Duodenal mucosa (tissue), 2 donors: ENCODE results near the gene USP10.

Experiments used
- H3K27ac ChIP-seq: one replicate; pipeline ENCODE4 v1.7.0; 2013; ENCODE audit warnings: low read depth, low read length
- H3K27me3 ChIP-seq, 2 donors: one replicate each; pipeline ENCODE4 v1.7.0; 2013; ENCODE audit warnings: low read length in 2 of 2, control low read depth in 1 of 2; ENCODE audit not compliant: insufficient read depth in 2 of 2, control insufficient read depth in 1 of 2
- H3K36me3 ChIP-seq, 2 donors: one replicate each; pipeline ENCODE4 v1.7.0; 2013; ENCODE audit warnings: low read length in 2 of 2, control low read depth in 1 of 2; ENCODE audit not compliant: insufficient read depth in 2 of 2, control insufficient read depth in 1 of 2
- H3K4me1 ChIP-seq, 2 donors: one replicate each; pipeline ENCODE4 v1.7.0; 2013; ENCODE audit warnings: low read length in 2 of 2, control low read depth in 1 of 2; ENCODE audit not compliant: insufficient read depth in 2 of 2, control insufficient read depth in 1 of 2
- H3K4me3 ChIP-seq, 2 donors: one replicate each; pipeline ENCODE4 v1.7.0; 2013; ENCODE audit warnings: low read length in 2 of 2, low read depth in 1 of 2
- H3K9ac ChIP-seq, 2 donors: one replicate each; pipeline ENCODE4 v1.7.0; 2013; ENCODE audit warnings: low read length in 2 of 2, low read depth in 1 of 2
- H3K9me3 ChIP-seq, 2 donors: one replicate each; pipeline ENCODE4 v1.7.0; 2013; ENCODE audit warnings: low read length in 2 of 2, control low read depth in 1 of 2; ENCODE audit not compliant: control insufficient read depth in 1 of 2

The USP10 gene, protein sequence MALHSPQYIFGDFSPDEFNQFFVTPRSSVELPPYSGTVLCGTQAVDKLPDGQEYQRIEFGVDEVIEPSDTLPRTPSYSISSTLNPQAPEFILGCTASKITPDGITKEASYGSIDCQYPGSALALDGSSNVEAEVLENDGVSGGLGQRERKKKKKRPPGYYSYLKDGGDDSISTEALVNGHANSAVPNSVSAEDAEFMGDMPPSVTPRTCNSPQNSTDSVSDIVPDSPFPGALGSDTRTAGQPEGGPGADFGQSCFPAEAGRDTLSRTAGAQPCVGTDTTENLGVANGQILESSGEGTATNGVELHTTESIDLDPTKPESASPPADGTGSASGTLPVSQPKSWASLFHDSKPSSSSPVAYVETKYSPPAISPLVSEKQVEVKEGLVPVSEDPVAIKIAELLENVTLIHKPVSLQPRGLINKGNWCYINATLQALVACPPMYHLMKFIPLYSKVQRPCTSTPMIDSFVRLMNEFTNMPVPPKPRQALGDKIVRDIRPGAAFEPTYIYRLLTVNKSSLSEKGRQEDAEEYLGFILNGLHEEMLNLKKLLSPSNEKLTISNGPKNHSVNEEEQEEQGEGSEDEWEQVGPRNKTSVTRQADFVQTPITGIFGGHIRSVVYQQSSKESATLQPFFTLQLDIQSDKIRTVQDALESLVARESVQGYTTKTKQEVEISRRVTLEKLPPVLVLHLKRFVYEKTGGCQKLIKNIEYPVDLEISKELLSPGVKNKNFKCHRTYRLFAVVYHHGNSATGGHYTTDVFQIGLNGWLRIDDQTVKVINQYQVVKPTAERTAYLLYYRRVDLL

DNA sequence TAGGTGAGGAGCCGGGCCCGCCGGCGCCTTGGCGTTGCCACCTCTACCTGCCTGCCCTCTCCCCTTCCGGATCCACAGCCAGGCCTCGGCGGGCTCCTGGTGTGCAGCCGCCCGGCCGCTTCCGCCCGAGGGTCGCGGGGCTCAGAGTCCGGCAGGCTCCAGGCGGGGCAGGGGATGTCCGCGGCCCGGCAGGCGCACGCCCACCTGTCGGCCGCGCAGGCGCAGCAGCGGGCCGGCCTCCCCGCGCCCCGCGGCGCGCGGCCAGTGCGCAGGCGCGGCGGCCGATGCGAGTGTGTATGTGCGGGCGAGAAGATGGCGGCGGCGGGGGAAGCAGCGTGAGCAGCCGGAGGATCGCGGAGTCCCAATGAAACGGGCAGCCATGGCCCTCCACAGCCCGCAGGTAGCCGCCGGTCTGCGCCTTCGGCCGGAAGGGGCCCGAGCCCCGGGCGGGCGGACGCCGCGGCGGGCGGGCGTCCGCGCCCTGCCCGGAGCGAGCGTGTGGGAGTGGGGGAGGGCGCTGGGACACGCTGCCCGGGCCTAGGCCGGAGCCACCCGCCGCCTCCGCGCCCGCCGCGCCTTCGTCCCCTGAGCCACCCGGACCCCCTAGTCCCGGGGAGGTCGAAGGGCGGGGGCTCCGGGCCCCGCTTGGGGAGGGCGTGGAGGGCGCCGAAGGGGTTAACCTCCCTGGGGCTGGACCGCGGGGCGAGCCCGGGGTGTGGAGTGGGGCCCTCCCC, at the start of gene USP10:
Gene USP10 (plus strand): TSS at position 289 of the 734 bp plus-strand sequence. CDS start 91 bp downstream, at position 380.
- Histone ChIP-seq H3K4me3 (peak within 1 kb of the TSS; percentile 85 to 94), H3K27me3 (no peaks in the 10 kb centered on the region), H3K9me3 (no peaks in the 10 kb centered on the region), H3K27ac (peak within 1 kb of the TSS; percentile 30), H3K36me3 (no peaks in the 10 kb centered on the region), H3K9ac (peak within 1 kb of the TSS; percentile 79 to 90), H3K4me1 (peaks cover 26 to 35% of the 10 kb centered on the region in 2 donors)

DNA sequence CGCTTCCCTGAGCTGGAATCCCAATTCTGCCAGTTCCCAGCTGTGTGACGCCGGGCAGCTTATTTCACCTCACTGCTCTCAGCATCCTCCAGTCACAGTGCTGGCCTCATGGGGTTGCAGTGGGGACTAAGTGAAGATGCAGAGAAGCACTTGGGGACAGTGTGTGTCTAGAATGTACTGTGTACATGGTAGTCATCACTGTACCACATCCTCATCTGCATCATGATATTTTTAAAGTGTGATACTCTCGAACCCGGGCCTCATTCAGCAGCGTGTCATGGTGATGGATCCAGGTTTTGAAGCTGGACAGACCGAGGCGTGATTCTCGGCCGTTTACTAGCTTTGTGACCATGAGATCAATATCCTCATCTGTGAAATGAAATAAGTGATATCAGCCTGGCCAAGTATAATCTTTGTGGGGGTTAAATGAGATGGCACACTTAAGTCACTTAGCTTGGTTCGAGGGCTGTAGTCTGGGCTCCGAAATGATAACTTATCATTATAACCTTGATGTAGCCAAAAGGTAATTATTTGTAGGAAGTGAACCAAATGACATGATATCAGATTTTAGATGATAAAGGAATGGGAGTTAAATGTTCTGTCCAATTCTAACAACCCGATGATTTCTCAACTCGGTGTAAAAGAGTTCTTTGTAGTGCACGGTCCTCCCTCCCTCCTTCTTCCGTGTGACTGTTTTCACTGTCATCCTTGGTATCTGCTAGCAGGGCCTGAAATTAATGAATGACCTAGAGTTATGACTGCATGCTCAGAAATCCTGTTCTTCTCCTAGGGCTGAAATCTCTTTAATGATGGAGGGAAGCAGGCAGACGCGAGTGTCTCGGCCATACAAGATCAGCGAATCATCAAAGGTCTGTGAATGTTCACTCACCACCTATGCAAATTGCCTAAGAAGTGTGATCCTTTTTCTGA, 49.5 kb upstream of the USP10 start:
- Histone ChIP-seq H3K9ac (no peak overlapping the region), H3K4me3 (no peak overlapping the region)

DNA sequence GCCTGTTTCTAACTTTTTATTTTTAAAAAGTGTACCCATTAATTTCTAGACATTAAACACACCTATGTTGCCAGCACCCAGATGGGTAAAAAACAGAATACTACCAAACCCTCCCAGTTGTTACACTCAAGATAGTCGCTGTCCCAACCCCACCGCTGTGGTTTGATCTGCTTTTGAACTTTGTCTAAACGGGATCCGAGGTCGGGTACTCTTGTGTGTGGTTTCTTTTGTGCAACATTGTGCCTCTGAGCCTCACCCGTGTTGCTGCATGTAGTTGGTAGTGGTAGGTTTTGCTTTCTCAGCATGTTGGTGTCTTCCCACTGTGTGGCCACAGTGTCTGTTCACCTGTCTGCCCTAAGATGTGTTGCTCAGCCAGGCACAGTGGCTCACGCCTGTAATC, 47.2 kb upstream of the USP10 start:
- H3K4me1 ChIP-seq: peaks cover 17 to 19% of the 10 kb centered on the region in 2 donors
- H3K9ac ChIP-seq: no peak overlapping the region
- no peak overlapping the region for H3K27ac ChIP-seq
- peaks cover 13 to 32% of the 10 kb centered on the region in 2 donors for H3K36me3 ChIP-seq
- H3K4me3 ChIP-seq: no peak overlapping the region
- H3K27me3 ChIP-seq: no peaks in the 10 kb centered on the region
- no peaks in the 10 kb centered on the region for H3K9me3 ChIP-seq

More for the DNA sequence above, 49.5 kb upstream of the USP10 start:
- peaks cover 19 to 21% of the 10 kb centered on the region in 2 donors for H3K4me1 ChIP-seq
- no peaks in the 10 kb centered on the region for H3K9me3 ChIP-seq
- H3K27ac ChIP-seq: no peak overlapping the region
- peaks cover 8 to 22% of the 10 kb centered on the region in 2 donors for H3K36me3 ChIP-seq
- no peaks in the 10 kb centered on the region for H3K27me3 ChIP-seq

DNA sequence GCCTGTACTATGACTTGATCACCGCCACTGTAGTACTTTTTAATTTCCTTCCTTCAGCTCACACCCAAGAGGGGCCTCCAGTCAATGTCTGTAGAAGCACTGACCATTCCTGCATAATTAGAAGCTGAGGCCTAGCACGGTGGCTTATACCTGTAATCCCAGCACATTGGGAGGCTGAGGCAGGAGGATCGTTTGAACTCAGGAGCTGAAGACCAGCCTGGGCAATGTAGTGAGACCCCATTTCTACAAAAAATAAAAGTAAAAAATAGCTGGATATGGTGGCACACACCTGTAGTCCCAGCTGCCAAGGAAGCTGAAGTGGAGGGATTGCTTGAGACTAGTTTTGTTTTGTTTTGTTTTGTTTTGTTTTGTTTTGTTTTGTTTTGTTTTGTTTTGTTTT, 45.6 kb upstream of the USP10 start:
- Histone ChIP-seq H3K9ac (no peak overlapping the region), H3K36me3 (peaks cover 25 to 49% of the 10 kb centered on the region in 2 donors), H3K27ac (no peak overlapping the region), H3K4me3 (no peak overlapping the region), H3K4me1 (peaks cover 11% of the 10 kb centered on the region in 2 donors), H3K9me3 (no peaks in the 10 kb centered on the region), H3K27me3 (no peaks in the 10 kb centered on the region)

DNA sequence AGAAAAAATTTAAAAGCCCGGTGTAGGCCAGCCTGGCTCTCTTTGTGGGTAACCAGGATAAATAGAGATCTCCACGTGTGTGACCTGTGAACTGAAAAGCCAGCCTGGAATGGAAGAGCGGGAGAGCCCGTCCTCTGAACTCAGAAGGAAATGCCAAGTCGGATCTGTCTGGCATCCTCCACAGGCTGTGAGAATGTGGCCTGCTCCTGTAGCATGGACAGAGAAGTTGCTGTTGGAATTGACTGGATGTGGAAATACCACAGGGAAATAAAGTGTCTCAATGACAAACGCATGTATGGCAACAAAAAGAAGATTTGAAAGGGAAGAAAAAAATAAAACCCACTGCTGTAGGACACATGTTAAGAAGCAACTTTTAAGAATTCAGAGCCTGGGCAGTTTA, 44.8 kb upstream of the USP10 start:
- no peaks in the 10 kb centered on the region for H3K27me3 ChIP-seq
- no peak overlapping the region for H3K4me3 ChIP-seq
- H3K9me3 ChIP-seq: no peaks in the 10 kb centered on the region
- H3K9ac ChIP-seq: no peak overlapping the region
- H3K36me3 ChIP-seq: peaks cover 33 to 57% of the 10 kb centered on the region in 2 donors
- peaks cover 6% of the 10 kb centered on the region in 2 donors for H3K4me1 ChIP-seq
- no peak overlapping the region for H3K27ac ChIP-seq

DNA sequence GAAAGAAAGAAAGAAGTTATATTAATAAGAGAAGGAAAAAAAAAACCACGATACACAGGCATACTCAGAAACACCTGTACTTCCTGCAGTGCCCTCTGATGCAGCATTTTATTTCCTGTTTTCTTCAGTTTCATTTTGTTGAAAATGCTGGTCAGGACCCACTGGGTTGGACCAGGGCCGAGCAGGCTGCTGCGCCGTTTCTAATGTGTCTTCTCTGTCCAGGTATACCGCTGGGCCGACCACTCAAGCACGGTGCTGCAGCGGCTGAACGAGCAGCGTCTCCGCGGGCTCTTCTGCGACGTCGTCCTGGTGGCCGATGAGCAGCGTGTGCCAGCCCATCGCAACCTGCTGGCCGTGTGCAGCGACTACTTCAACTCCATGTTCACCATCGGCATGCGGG, 43.2 kb upstream of the USP10 start:
- Histone ChIP-seq H3K4me1 (no peaks in the 10 kb centered on the region), H3K27me3 (no peaks in the 10 kb centered on the region), H3K4me3 (no peak overlapping the region), H3K36me3 (peaks cover 42 to 68% of the 10 kb centered on the region in 2 donors), H3K9me3 (no peaks in the 10 kb centered on the region), H3K27ac (no peak overlapping the region), H3K9ac (no peak overlapping the region)

DNA sequence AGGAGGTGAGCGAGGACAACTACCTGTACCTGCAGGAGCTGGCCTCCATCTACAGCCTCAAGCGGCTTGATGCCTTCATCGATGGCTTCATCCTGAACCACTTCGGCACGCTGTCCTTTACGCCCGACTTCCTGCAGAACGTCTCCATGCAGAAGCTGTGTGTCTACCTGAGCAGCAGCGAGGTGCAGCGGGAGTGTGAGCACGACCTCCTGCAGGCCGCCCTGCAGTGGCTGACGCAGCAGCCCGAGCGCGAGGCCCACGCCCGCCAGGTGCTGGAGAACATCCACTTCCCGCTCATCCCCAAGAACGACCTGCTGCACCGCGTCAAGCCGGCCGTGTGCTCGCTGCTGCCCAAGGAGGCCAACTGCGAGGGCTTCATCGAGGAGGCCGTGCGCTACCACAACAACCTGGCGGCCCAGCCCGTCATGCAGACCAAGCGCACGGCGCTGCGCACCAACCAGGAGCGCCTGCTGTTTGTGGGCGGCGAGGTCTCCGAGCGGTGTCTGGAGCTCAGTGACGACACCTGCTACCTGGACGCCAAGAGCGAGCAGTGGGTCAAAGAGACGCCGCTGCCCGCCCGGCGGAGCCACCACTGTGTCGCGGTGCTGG, 42.5 kb upstream of the USP10 start:
- peaks cover 49 to 70% of the 10 kb centered on the region in 2 donors for H3K36me3 ChIP-seq
- H3K4me3 ChIP-seq: no peak overlapping the region
- H3K27me3 ChIP-seq: no peaks in the 10 kb centered on the region

DNA sequence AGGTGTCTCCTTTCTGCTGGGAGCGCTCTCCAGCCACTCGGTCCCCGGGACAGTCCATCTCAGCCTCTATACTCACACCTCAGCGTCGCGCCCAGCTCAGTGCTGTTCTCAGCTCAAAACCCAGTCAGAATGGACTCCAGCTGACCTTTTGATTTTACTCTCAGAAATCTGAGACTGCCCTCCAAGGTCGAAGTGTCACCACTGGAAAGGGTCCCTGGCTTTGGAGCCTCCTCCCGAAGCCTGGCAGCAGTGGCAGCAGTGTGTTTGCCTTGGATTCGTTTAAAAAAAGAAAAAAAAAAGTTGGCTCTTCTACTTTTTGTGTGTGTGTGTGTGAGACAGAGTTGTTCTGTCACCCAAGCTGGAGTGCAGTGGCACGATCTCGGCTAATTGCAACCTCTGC, 41.1 kb upstream of the USP10 start:
- H3K27ac ChIP-seq: no peak overlapping the region
- H3K4me1 ChIP-seq: no peaks in the 10 kb centered on the region
- H3K27me3 ChIP-seq: no peaks in the 10 kb centered on the region
- H3K9ac ChIP-seq: no peak overlapping the region
- no peak overlapping the region for H3K4me3 ChIP-seq
- H3K9me3 ChIP-seq: no peaks in the 10 kb centered on the region
- peaks cover 52 to 75% of the 10 kb centered on the region in 2 donors for H3K36me3 ChIP-seq

More for the DNA sequence above, 42.5 kb upstream of the USP10 start:
- Histone ChIP-seq H3K9me3 (no peaks in the 10 kb centered on the region), H3K27ac (no peak overlapping the region), H3K4me1 (no peaks in the 10 kb centered on the region), H3K9ac (no peak overlapping the region)
